Neural cell (in vitro differentiated cells): Measurements from ENCODE around the gene MT1H. TPM values are rescaled to one million over a fixed set of nuclear protein-coding genes. Genes with fewer than 3 reads are reported as not detected.

Source experiments
- H2AFZ ChIP-seq: fragments of 200-600, 300-800 bp; sonication (generic), shearing (Covaris generic); 2 replicates; pipeline ENCODE4 v1.6.0; 2014; ENCODE audit warnings: low read depth, mild to moderate bottlenecking, antibody characterized with exemption, low read length, moderate library complexity
- H3F3A ChIP-seq: fragments of 200-600 bp; shearing (Covaris generic); 2 replicates; pipeline ENCODE4 v1.6.1; 2016; ENCODE audit warnings: mild to moderate bottlenecking, moderate library complexity, mixed read lengths, antibody characterized with exemption, low read length; ENCODE audit not compliant: insufficient read depth, poor library complexity, severe bottlenecking
- H3K27ac ChIP-seq: fragments of 200-600, 300-800 bp; sonication (generic), shearing (Covaris generic); 2 replicates; pipeline ENCODE4 v1.5.1; 2014; ENCODE audit warnings: mild to moderate bottlenecking, low read length, moderate library complexity
- H3K27me3 ChIP-seq: fragments of 300-800, 200-600 bp; sonication (generic), shearing (Covaris generic); 2 replicates; pipeline ENCODE4 v1.6.0; 2014; ENCODE audit warnings: mild to moderate bottlenecking, low read depth, low read length, moderate library complexity; ENCODE audit not compliant: insufficient read depth
- H3K36me3 ChIP-seq: fragments of 300-800, 200-600 bp; sonication (generic), shearing (Covaris generic); 2 replicates; pipeline ENCODE4 v1.5.1; 2014; ENCODE audit warnings: mild to moderate bottlenecking, antibody characterized with exemption, low read length, moderate library complexity; ENCODE audit not compliant: insufficient read depth
- H3K4me2 ChIP-seq: fragments of 300-800, 200-600 bp; sonication (generic), shearing (Covaris generic); 2 replicates; pipeline ENCODE4 v1.6.0; 2014; ENCODE audit warnings: mild to moderate bottlenecking, low read length
- H3K4me3 ChIP-seq: fragments of 300-800, 200-600 bp; sonication (generic), shearing (Covaris generic); 2 replicates; pipeline ENCODE4 v1.5.1; 2014; ENCODE audit warnings: mild to moderate bottlenecking, low read length, moderate library complexity
- H3K79me2 ChIP-seq: fragments of 200-600 bp; shearing (Covaris generic); replicated peaks from 2 replicates; pipeline ENCODE4 v1.6.0; 2014; ENCODE audit warnings: mild to moderate bottlenecking, low read length, moderate library complexity; ENCODE audit not compliant: insufficient read depth
- H3K9ac ChIP-seq: fragments of 300-800, 200-600 bp; sonication (generic), shearing (Covaris generic); 2 replicates; pipeline ENCODE4 v1.6.1; 2016; ENCODE audit warnings: mild to moderate bottlenecking, low read length, mixed read lengths
- H3K9me2 ChIP-seq: fragments of 200-600 bp; shearing (Covaris generic); 2 replicates; pipeline ENCODE4 v1.6.1; 2016; ENCODE audit warnings: mild to moderate bottlenecking, low read length, mixed read lengths; ENCODE audit not compliant: insufficient read depth
- H3K9me3 ChIP-seq: fragments of 200-600, 300-800 bp; sonication (generic), shearing (Covaris generic); 2 replicates; pipeline ENCODE4 v1.6.1; 2016; ENCODE audit warnings: mild to moderate bottlenecking, mixed run types, low read length, moderate library complexity, mixed read lengths
- H4K20me1 ChIP-seq: fragments of 200-600 bp; shearing (Covaris generic); 2 replicates; pipeline ENCODE4 v1.6.1; 2016; ENCODE audit warnings: mild to moderate bottlenecking, mixed run types; ENCODE audit not compliant: insufficient read depth
- CTCF ChIP-seq: fragments of 450-650 bp; IDR thresholded peaks from 2 replicates; pipeline ENCODE4 v1.5.1; 2014; ENCODE audit warnings: antibody characterized with exemption, mild to moderate bottlenecking, moderate library complexity; ENCODE audit not compliant: poor library complexity, severe bottlenecking
- EP300 ChIP-seq: fragments of 450-650 bp; conservative IDR thresholded peaks from 2 replicates; pipeline ENCODE4 v1.6.1; 2014; ENCODE audit warnings: antibody characterized with exemption, mild to moderate bottlenecking, moderate library complexity; ENCODE audit not compliant: poor library complexity, severe bottlenecking
- EZH2 ChIP-seq: fragments of 200-600, 300-800 bp; shearing (Covaris generic), sonication (generic); IDR thresholded peaks from 2 replicates; pipeline ENCODE4 v1.6.1; 2014; ENCODE audit warnings: antibody characterized with exemption, low read length, borderline replicate concordance, mild to moderate bottlenecking; ENCODE audit not compliant: insufficient read depth, poor library complexity, severe bottlenecking
- MXI1 ChIP-seq: fragments of 450-650 bp; conservative IDR thresholded peaks from 2 replicates; pipeline ENCODE4 v1.6.1; 2014; ENCODE audit warnings: antibody characterized with exemption, mild to moderate bottlenecking; ENCODE audit not compliant: poor library complexity, severe bottlenecking
- POLR2AphosphoS5 ChIP-seq: IDR thresholded peaks from 2 replicates; pipeline ENCODE4 v1.6.1; 2012
- RAD21 ChIP-seq: fragments of 450-650 bp; conservative IDR thresholded peaks from 2 replicates; pipeline ENCODE4 v1.6.1; 2014; ENCODE audit warnings: antibody characterized with exemption, mild to moderate bottlenecking, moderate library complexity
- REST ChIP-seq: IDR thresholded peaks from 2 replicates; pipeline ENCODE4 v1.6.1; 2012; ENCODE audit warnings: borderline replicate concordance
- SMC3 ChIP-seq: fragments of 450-650 bp; conservative IDR thresholded peaks from 2 replicates; pipeline ENCODE4 v1.6.1; 2014; ENCODE audit warnings: antibody characterized with exemption, mild to moderate bottlenecking, moderate library complexity; ENCODE audit not compliant: poor library complexity
- TAF1 ChIP-seq: IDR thresholded peaks from 2 replicates; pipeline ENCODE4 v1.6.1; 2012; ENCODE audit warnings: low read depth
- polyA plus RNA-seq: library from polyadenylated mRNA; depleted of rRNA; stranded (reverse); fragments of >200 nt; gene quantifications from 2 replicates; pipeline ENCODE4 v1.2.3, GENCODE V29; 2014

Gene MT1H
- polyA plus RNA-seq, 1 donor from 2014 or later = not detected

- TF ChIP-seq RAD21 = no peak
- TF ChIP-seq MXI1 = no peak
- TF ChIP-seq EP300 = no peak
- no peak for TF ChIP-seq CTCF
- no peak for TF ChIP-seq TAF1
- TF ChIP-seq SMC3 = no peak
- H3K79me2 ChIP-seq = no peaks in the 10 kb centered on the region
- no peak overlapping the region for H3K4me3 ChIP-seq
- H3K9me3 ChIP-seq = no peaks in the 10 kb centered on the region
- no peak overlapping the region for H3K9ac ChIP-seq
- H3K27me3 ChIP-seq = no peaks in the 10 kb centered on the region
- H3K36me3 ChIP-seq = no peaks in the 10 kb centered on the region
- no peaks in the 10 kb centered on the region for H4K20me1 ChIP-seq
- H3K27ac ChIP-seq = no peak overlapping the region
- H3K9me2 ChIP-seq = no peaks in the 10 kb centered on the region
- no peak overlapping the region for H3K4me2 ChIP-seq
- no peak overlapping the region for H2AFZ ChIP-seq
- no peaks in the 10 kb centered on the region for H3F3A ChIP-seq
These were observed 21.0 kb downstream of the MT1H start for GRCh38 chr16:56690420-56691122.

- Histone ChIP-seq H3K9me2 (no peaks in the 10 kb centered on the region), H3K79me2 (no peaks in the 10 kb centered on the region), H3F3A (no peaks in the 10 kb centered on the region), H3K4me2 (no peak overlapping the region), H3K36me3 (no peaks in the 10 kb centered on the region), H3K27ac (no peak overlapping the region), H2AFZ (no peak overlapping the region), H3K4me3 (no peak overlapping the region), H4K20me1 (no peaks in the 10 kb centered on the region), H3K27me3 (no peaks in the 10 kb centered on the region), H3K9ac (no peak overlapping the region), H3K9me3 (no peaks in the 10 kb centered on the region)
- no peak for TF ChIP-seq TAF1
- no peak for TF ChIP-seq EP300
- TF ChIP-seq REST = no peak
- no peak for TF ChIP-seq EZH2
- no peak for TF ChIP-seq CTCF
- no peak for TF ChIP-seq MXI1
- TF ChIP-seq RAD21 = no peak
- TF ChIP-seq POLR2AphosphoS5 = no peak
- no peak for TF ChIP-seq SMC3
These were observed 22.3 kb downstream of the MT1H start for GRCh38 chr16:56691885-56692284.
